Ovary (tissue), 9 donors: ENCODE data around the gene POLR1B. TPM values are rescaled to one million over a fixed set of nuclear protein-coding genes. Genes with fewer than 3 reads are reported as not detected.

Experiments used
- DNase-seq, 5 donors: peaks; one replicate each; pipeline ENCODE4 v3.0.0-alpha.2; 2019 to 2020
- H3K27ac ChIP-seq, 2 donors: fragments of 200-600 bp; one replicate each; pipeline versions ENCODE4 v1.5.1 to v1.8.0; 2019 to 2022
- H3K27me3 ChIP-seq: fragments of 200-600 bp; one replicate; pipeline ENCODE4 v1.8.0; 2022
- H3K36me3 ChIP-seq: fragments of 200-600 bp; sonication (generic); one replicate; pipeline ENCODE4 v1.5.1; 2019
- H3K4me1 ChIP-seq: one replicate; pipeline ENCODE4 v1.8.1; 2013; ENCODE audit warnings: mild to moderate bottlenecking, moderate library complexity; ENCODE audit not compliant: insufficient read depth
- H3K4me3 ChIP-seq: fragments of 200-600 bp; sonication (generic); one replicate; pipeline ENCODE4 v1.5.1; 2017
- H3K9me3 ChIP-seq, 2 donors: fragments of 200-600 bp in 1 of 2; sonication (generic) in 1 of 2; one replicate each; pipeline versions ENCODE4 v1.5.1 to v1.8.1; 2013 to 2019; ENCODE audit warnings: mild to moderate bottlenecking in 1 of 2, moderate library complexity in 1 of 2
- EP300 ChIP-seq: sonication (generic); formaldehyde crosslinking; IDR thresholded peaks from one replicate; pipeline ENCODE4 v1.6.1; 2017; ENCODE audit warnings: antibody characterized with exemption
- POLR2A ChIP-seq: fragments of 450-650 bp; IDR thresholded peaks from one replicate; pipeline ENCODE4 v1.6.1; 2017; ENCODE audit warnings: antibody characterized with exemption, mild to moderate bottlenecking, moderate library complexity
- WGBS, 3 donors: extraction: QIAGEN DNeasy Blood & Tissue Kit in 1 of 3; methylation state at CpG; one replicate each; pipeline versions ENCODE4 v1.1.5 to v1.1.7; 2013 to 2017; 5-methylcytosine and 5-hydroxymethylcytosine counted together
- intact Hi-C, 4 donors: fragments of 100-400 bp; cut with DNase I; formaldehyde crosslinking; loops; one replicate each; pipeline versions ENCODE4 v1.11.0 to v1.15.1; 2022 to 2023
- polyA plus RNA-seq, 2 donors: library from polyadenylated mRNA; stranded (reverse); fragments of 200-250 nt in 1 of 2; fragments of 350-450 nt in 1 of 2; fragmentation: Illumina TruSeq in 1 of 2; extraction: RNeasy Lipid Tissue Mini Kit (QIAGEN cat#74804) in 1 of 2; gene quantifications; one replicate each; pipeline ENCODE4 v1.2.3, GENCODE V29; 2013 to 2014
- small RNA-seq: library from RNA; depleted of rRNA; stranded (forward); fragments of <200 nt; gene quantifications from one replicate; pipeline ENCODE3, GENCODE V24; 2016
- total RNA-seq, 7 donors: library from RNA; depleted of rRNA in 2 of 7; stranded (reverse); fragments of >200 nt in 2 of 7; fragmentation: NEBNext Ultra II Directional in 3 of 7; extraction: Animal tissue kit (Norgen Biotek cat#: 25700) in 3 of 7; gene quantifications; one replicate each; pipeline versions ENCODE4 v1.1.0 to v1.2.4, GENCODE V29; 2016 to 2023
- TF ChIP-seq, protein P1 (sequence below), 3 donors: fragments of 450-650 bp in 2 of 3; fragments of 200-600 bp in 1 of 3; IDR thresholded peaks; one replicate each; pipeline versions ENCODE4 v1.5.1 to v1.8.0; 2016 to 2022; ENCODE audit warnings: antibody characterized with exemption in 3 of 3, mild to moderate bottlenecking in 1 of 3
- donor health status: DM: no; HTN: no; CAD: no; lungs with moderate emphysema.
- donor health status: DM: no; HTN: no; CAD: no.
- donor health status: Bipolar disorder and iron deficiency.
- donor health status: DM: yes; HTN: yes; CAD: no.
- donor health status: DM: no; HTN: no; CAD: no.
- donor health status: DM: yes; HTN: yes; CAD: no.

The POLR1B gene
- total and polyA plus RNA-seq, 9 donors: 5.6 to 29.9 (median 18.9) TPM

DNA sequence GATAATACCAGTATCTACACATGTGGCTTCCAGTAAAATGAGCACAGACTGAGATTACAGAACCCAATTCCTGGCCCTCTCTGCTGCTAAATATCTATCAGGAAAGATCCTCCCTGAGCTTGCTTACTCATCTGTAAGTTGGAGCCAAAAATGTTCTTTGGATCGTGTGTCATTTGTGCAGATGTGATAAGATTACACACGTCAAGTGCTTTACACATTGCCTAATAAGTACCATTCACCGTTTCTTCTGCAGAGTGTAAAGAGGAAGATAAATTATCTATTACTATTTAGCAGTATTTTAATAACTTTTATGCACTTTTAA is 80.2 kb downstream of the POLR1B start:
- DNase-seq: no peak
- 24 to 40% (median 38%) methylated on average over 3 of the region's 3 CpGs for WGBS, 3 donors
- H3K36me3 ChIP-seq: no peaks in the 10 kb centered on the region
- H3K9me3 ChIP-seq: no peaks in the 10 kb centered on the region
- H3K27ac ChIP-seq: no peak overlapping the region
- H3K4me1 ChIP-seq: no peaks in the 10 kb centered on the region
- H3K4me3 ChIP-seq: no peak overlapping the region
- no peak for TF ChIP-seq POLR2A
- TF ChIP-seq, protein P1, sequence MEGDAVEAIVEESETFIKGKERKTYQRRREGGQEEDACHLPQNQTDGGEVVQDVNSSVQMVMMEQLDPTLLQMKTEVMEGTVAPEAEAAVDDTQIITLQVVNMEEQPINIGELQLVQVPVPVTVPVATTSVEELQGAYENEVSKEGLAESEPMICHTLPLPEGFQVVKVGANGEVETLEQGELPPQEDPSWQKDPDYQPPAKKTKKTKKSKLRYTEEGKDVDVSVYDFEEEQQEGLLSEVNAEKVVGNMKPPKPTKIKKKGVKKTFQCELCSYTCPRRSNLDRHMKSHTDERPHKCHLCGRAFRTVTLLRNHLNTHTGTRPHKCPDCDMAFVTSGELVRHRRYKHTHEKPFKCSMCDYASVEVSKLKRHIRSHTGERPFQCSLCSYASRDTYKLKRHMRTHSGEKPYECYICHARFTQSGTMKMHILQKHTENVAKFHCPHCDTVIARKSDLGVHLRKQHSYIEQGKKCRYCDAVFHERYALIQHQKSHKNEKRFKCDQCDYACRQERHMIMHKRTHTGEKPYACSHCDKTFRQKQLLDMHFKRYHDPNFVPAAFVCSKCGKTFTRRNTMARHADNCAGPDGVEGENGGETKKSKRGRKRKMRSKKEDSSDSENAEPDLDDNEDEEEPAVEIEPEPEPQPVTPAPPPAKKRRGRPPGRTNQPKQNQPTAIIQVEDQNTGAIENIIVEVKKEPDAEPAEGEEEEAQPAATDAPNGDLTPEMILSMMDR (IDR thresholded peaks at IDR 0.05): no peak
- TF ChIP-seq EP300: no peak
- no peaks in the 10 kb centered on the region for H3K27me3 ChIP-seq
- intact Hi-C loops: loop anchor here in 1 of 4 donors (10.0 kb wide), 1 partner anchor 102 kb away; the partner anchor contains the start of gene NT5DC4

DNA sequence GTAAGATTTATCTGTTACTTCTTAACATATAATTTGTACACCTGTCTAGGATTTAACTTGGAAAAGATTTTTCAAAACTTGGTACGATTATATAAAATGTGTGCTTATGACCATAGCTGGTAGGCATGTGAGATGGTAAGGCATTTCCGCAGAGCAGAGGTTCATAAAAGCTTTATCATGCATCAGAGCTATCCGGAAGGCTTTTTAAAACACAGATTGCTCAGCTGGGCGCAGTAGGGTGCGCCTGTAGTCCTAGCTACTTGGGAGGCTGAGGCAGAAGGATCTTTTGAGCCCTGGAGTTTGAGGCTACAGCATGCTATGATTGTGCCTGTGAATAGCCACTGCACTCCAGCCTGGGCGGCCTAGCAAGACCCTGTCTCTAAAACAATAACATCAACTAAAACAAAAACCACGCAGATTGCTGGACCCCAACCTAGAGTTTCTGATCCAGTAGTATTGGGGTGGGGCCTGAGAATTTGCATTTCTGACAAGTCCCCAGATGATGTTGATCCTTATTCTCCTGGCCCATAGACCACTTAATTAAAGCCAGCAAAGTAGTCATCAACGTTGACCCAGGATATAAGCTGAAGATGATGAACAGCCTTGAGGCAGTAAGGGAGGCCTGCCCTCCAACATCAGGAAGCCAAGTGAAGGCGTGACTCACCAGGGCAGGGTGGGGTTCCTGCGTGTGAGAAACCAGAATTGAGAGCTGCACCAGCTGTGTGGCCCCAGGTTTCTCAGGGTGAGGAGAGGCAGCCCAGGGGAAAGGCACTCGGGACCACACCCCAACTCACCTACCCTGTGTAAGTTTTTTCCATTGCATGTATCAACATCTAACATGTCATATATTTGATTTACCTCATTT is 81.9 kb downstream of the POLR1B start:
- Histone ChIP-seq H3K27me3 (no peaks in the 10 kb centered on the region), H3K4me1 (no peaks in the 10 kb centered on the region), H3K36me3 (no peaks in the 10 kb centered on the region), H3K27ac (no peak overlapping the region), H3K4me3 (no peak overlapping the region), H3K9me3 (no peaks in the 10 kb centered on the region)
- 79 to 83% (median 81%) methylated on average over 11 of the region's 11 CpGs for WGBS, 3 donors
- TF ChIP-seq, protein P1 (IDR thresholded peaks at IDR 0.05): no peak
- no peak for TF ChIP-seq EP300
- TF ChIP-seq POLR2A: no peak
- intact Hi-C loops: loop anchor here in 1 of 4 donors (10.0 kb wide), 1 partner anchor 101 kb away; the partner anchor contains the start of gene NT5DC4
- DNase-seq: no peak

DNA sequence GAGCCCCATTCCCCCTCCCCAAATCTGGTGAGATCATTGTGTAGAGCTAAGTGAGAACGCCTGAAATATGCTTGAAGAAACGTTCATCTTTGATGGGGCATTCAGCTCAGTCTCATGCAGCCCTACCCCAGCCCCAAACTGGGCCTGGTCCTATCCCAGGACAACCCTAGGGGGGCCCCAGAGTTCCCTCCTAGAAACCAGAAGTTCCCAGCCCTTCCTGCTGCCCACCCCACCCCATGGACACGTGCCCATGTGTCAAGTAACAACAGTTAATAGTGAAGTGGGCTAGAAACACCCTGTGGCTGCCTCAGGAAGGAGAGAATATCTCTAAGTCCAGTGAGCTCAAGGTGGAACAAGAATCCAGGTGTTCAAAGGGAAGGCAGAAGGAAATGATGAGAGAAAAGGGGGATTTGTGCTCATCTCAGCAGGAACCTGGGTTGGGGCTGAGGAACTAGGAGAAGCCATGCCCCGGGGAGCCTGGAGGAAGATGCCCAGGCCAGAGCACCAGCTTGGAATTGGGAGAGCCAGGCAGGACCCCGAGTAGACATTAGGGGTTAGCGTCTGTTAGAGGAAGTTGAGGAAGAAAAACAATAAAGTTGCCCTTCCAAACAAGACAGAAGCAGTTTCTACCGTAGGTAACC is 83.3 kb downstream of the POLR1B start:
- DNase-seq: no peak
- Histone ChIP-seq H3K27ac (no peak overlapping the region), H3K9me3 (no peaks in the 10 kb centered on the region), H3K4me3 (no peak overlapping the region), H3K36me3 (no peaks in the 10 kb centered on the region), H3K27me3 (no peaks in the 10 kb centered on the region), H3K4me1 (no peaks in the 10 kb centered on the region)
- TF ChIP-seq POLR2A (no peak), EP300 (no peak)
- TF ChIP-seq, protein P1 (IDR thresholded peaks at IDR 0.05): no peak
- intact Hi-C loops: loop anchor here in 1 of 4 donors (10.0 kb wide), 1 partner anchor 99 kb away; the partner anchor contains the start of gene NT5DC4
- WGBS, 3 donors: 66 to 76% (median 75%) methylated on average over 7 of the region's 7 CpGs

DNA sequence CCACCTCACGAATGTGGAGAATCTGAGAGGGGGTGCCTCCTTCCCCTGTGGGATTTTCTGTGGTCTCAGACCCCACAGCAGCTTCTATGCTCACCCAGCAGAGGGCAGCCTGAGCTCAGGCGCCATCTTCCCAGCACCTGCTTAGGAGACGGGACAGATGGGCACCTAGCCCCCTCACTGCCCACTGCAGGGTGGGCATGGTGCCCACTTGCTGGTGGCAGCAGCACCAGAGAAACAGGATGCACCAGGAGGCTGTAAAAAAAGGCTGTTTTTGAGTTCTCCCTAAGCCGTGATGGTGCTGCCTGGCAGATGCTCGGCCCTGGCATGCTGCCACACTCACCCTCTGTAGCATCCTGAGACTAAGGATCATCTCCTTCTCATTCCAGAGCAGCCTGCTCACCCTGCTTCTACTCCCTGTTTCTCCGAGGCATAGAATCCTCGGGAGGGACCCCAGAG is 84.4 kb downstream of the POLR1B start:
- 7 to 8% (median 7%) methylated on average over 7 of the region's 7 CpGs for WGBS, 3 donors
- H3K27me3 ChIP-seq: no peaks in the 10 kb centered on the region

More for the DNA sequence above, 84.4 kb downstream of the POLR1B start:
- no peak overlapping the region for H3K27ac ChIP-seq
- DNase-seq: peak in 4 of 5 donors; percentile 38 to 60 (median 43)
- intact Hi-C loops: loop anchor here in 1 of 4 donors (10.0 kb wide), 1 partner anchor 98 kb away; the partner anchor contains the start of gene NT5DC4
- no peaks in the 10 kb centered on the region for H3K4me1 ChIP-seq
- no peak overlapping the region for H3K4me3 ChIP-seq
- H3K9me3 ChIP-seq: no peaks in the 10 kb centered on the region
- H3K36me3 ChIP-seq: no peaks in the 10 kb centered on the region
- TF ChIP-seq POLR2A: no peak
- TF ChIP-seq, protein P1 (IDR thresholded peaks at IDR 0.05): peak in 1 of 3 donors; percentile 39

Small RNA genes within 50 kb of the gene (small RNA-seq; reads per million reads assigned to genes)
- not detected for gene RF00019

Other genes starting within 250 kb of the POLR1B start
- gene RGPD8, start 108.8 kb upstream of the POLR1B start, total RNA-seq: 10 to 100 TPM; 10.8 to 23.5 (median 16.8) TPM
- gene RGPD8, start 108.8 kb upstream of the POLR1B start, polyA plus RNA-seq: 1 to 10 TPM in 1 of 2 donors, under 1 TPM in 1; 0.70 to 3.3 TPM
- 10 to 100 TPM in 6 of 7 donors, 1 to 10 TPM in 1; 3.7 to 23.6 (median 18.3) TPM for gene TTL, start 60.3 kb upstream of the POLR1B start, total RNA-seq
- 10 to 100 TPM in 1 of 2 donors, 1 to 10 TPM in 1; 5.8 to 22.4 TPM for gene TTL, start 60.3 kb upstream of the POLR1B start, polyA plus RNA-seq
- gene CHCHD5, start 42.1 kb downstream of the POLR1B start, total RNA-seq: 10 to 100 TPM; 14.2 to 28.6 (median 22.2) TPM
- gene CHCHD5, start 42.1 kb downstream of the POLR1B start, polyA plus RNA-seq: 10 to 100 TPM in 1 of 2 donors, 1 to 10 TPM in 1; 1.7 to 26.0 TPM
- gene SLC20A1, start 103.5 kb downstream of the POLR1B start, total RNA-seq: 10 to 100 TPM; 13.1 to 49.9 (median 19.9) TPM
- gene SLC20A1, start 103.5 kb downstream of the POLR1B start, polyA plus RNA-seq: 10 to 100 TPM in 1 of 2 donors, 1 to 10 TPM in 1; 8.2 to 21.8 TPM
- not detected for gene NT5DC4, start 178.6 kb downstream of the POLR1B start, total RNA-seq
- gene NT5DC4, start 178.6 kb downstream of the POLR1B start, polyA plus RNA-seq: not detected
- 1 to 10 TPM in 1 of 7 donors, under 1 TPM in 3, not detected in 3; 0.11 to 1.4 (median 0.14) TPM for gene CKAP2L, start 222.1 kb downstream of the POLR1B start, total RNA-seq
- gene CKAP2L, start 222.1 kb downstream of the POLR1B start, polyA plus RNA-seq: 1 to 10 TPM in 1 of 2 donors, under 1 TPM in 1; 0.15 to 1.3 TPM
- gene IL1A, start 242.0 kb downstream of the POLR1B start, total RNA-seq: under 1 TPM in 4 of 7 donors, not detected in 3; 0.10 to 0.69 (median 0.20) TPM
- under 1 TPM in 1 of 2 donors, not detected in 1; 0.07 TPM for gene IL1A, start 242.0 kb downstream of the POLR1B start, polyA plus RNA-seq